OCI-LY7 (cell line): ENCODE data around the gene C1orf167. TPM values are rescaled to one million over a fixed set of nuclear protein-coding genes. Genes with fewer than 3 reads are reported as not detected.
A peak's percentile ranks its signal among the peaks of the same experiment; 100 is the strongest.

Source experiments
- BruUV-seq: library from RNA; stranded (reverse); fragments of 400-500 nt; replicated peaks from 2 replicates; lab custom pipeline; 2021; lab: Mats Ljungman, UMichigan
- CTCF ChIA-PET: fragments of 300-600 bp; sonication (Branson Sonifier 250); formaldehyde crosslinking; loops from one replicate; lab custom pipeline; 2022; ENCODE audit warnings: antibody characterized with exemption; ENCODE audit not compliant: unreplicated experiment; lab: Charles Lee
- POLR2A ChIA-PET: fragments of 300-600 bp; sonication (Branson Sonifier 250); formaldehyde crosslinking; loops from one replicate; lab custom pipeline; 2022; ENCODE audit warnings: antibody characterized with exemption; lab: Charles Lee
- DNase-seq: peaks from one replicate; pipeline ENCODE4 v3.0.0-alpha.2; 2015; ENCODE audit warnings: low spot score
- H2AFZ ChIP-seq: fragments of 200-600 bp; sonication (generic), shearing (Covaris generic); 2 replicates; pipeline ENCODE4 v1.6.1; 2014; ENCODE audit warnings: mild to moderate bottlenecking, antibody characterized with exemption, low read length, moderate library complexity
- H3K27ac ChIP-seq: fragments of 200-600 bp; sonication (generic); 2 replicates; pipeline ENCODE4 v1.5.1; 2014; ENCODE audit warnings: mixed run types, low read depth, mild to moderate bottlenecking, moderate library complexity, low read length, inconsistent platforms; ENCODE audit not compliant: poor library complexity, severe bottlenecking
- H3K36me3 ChIP-seq: fragments of 200-600 bp; sonication (generic); 2 replicates; pipeline ENCODE4 v1.6.1; 2014; ENCODE audit warnings: mild to moderate bottlenecking, antibody characterized with exemption, low read length, moderate library complexity, mixed read lengths; ENCODE audit not compliant: insufficient read depth
- H3K4me1 ChIP-seq: fragments of 200-600 bp; sonication (generic); 2 replicates; pipeline ENCODE4 v1.5.1; 2014; ENCODE audit warnings: mild to moderate bottlenecking, low read length; ENCODE audit not compliant: insufficient read depth, poor library complexity, severe bottlenecking
- H3K4me2 ChIP-seq: fragments of 200-600 bp; sonication (generic); 2 replicates; pipeline ENCODE4 v1.6.1; 2014; ENCODE audit warnings: mild to moderate bottlenecking, low read length
- H3K4me3 ChIP-seq: fragments of 200-600 bp; sonication (generic); 2 replicates; pipeline ENCODE4 v1.5.1; 2014; ENCODE audit warnings: mild to moderate bottlenecking, low read depth, low read length; ENCODE audit not compliant: poor library complexity, severe bottlenecking
- H3K79me2 ChIP-seq: fragments of 200-600 bp; sonication (generic); 2 replicates; pipeline ENCODE4 v1.6.1; 2016; ENCODE audit warnings: low read depth, mild to moderate bottlenecking, low read length, moderate library complexity, mixed read lengths; ENCODE audit not compliant: insufficient read depth
- H3K9me2 ChIP-seq: fragments of 200-600 bp; sonication (generic); 2 replicates; pipeline ENCODE4 v1.6.1; 2016; ENCODE audit warnings: mild to moderate bottlenecking, low read length, mixed read lengths; ENCODE audit not compliant: insufficient read depth
- H3K9me3 ChIP-seq: fragments of 200-600 bp; sonication (generic); 2 replicates; pipeline ENCODE4 v1.6.1; 2014; ENCODE audit warnings: mild to moderate bottlenecking, mixed run types, low read length, mixed read lengths
- H4K20me1 ChIP-seq: fragments of 200-600 bp; sonication (generic); 2 replicates; pipeline ENCODE4 v1.6.1; 2014; ENCODE audit warnings: mild to moderate bottlenecking, antibody characterized with exemption, low read length, moderate library complexity, mixed read lengths; ENCODE audit not compliant: insufficient read depth
- EZH2phosphoT487 ChIP-seq: fragments of 200-600 bp; sonication (generic); IDR thresholded peaks from 2 replicates; pipeline ENCODE4 v1.6.1; 2018; ENCODE audit warnings: low read depth, borderline replicate concordance, mild to moderate bottlenecking, mixed run types, antibody characterized with exemption, low read length, moderate library complexity, mixed read lengths
- intact Hi-C: fragments of 100-400 bp; cut with micrococcal nuclease; formaldehyde crosslinking; loops from one replicate; pipeline ENCODE4 v1.10.0; 2022; ENCODE audit not compliant: unreplicated experiment
- total RNA-seq, 2 experiments: library from RNA; depleted of rRNA in 1 of 2; stranded (reverse); fragments of >200 nt in 1 of 2; shearing (Covaris generic) in 1 of 2; gene quantifications; 2 replicates each; pipeline ENCODE4 v1.2.3, GENCODE V29; 2014 to 2022
- TF ChIP-seq, protein P1 (sequence below): fragments of 200-600 bp; sonication (generic); conservative IDR thresholded peaks from 2 replicates; pipeline ENCODE4 v1.5.1; 2014; ENCODE audit warnings: mild to moderate bottlenecking, antibody characterized with exemption, low read length, moderate library complexity, mixed read lengths

C1orf167 gene
- total RNA-seq, 2 experiments from 2014 or later = 1.7 to 4.2 TPM

DNA sequence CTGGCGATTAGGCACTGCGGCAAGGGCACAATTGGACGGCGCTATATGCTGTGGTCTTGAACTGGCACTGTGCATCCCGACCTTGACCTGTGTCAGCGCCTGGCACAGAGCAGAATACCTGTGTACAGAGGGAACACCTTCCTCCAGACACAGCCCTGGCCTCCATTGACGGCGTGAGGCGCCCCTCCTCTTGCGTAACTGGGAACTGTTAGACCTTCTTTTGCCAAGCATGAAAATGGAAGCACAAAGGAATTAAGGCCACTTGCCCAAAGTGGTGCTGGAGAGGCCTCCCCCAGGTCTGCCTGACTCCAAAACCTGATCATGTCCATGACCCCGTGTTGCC, 32.9 kb upstream of the C1orf167 start:
- no peak overlapping the region for H3K4me2 ChIP-seq
- CTCF ChIA-PET = no interaction called here
- POLR2A ChIA-PET = interaction anchor here (0.5 kb wide), 1 partner anchor 85 kb away, joined by 5 read pairs; no protein-coding TSS in a partner anchor

DNA sequence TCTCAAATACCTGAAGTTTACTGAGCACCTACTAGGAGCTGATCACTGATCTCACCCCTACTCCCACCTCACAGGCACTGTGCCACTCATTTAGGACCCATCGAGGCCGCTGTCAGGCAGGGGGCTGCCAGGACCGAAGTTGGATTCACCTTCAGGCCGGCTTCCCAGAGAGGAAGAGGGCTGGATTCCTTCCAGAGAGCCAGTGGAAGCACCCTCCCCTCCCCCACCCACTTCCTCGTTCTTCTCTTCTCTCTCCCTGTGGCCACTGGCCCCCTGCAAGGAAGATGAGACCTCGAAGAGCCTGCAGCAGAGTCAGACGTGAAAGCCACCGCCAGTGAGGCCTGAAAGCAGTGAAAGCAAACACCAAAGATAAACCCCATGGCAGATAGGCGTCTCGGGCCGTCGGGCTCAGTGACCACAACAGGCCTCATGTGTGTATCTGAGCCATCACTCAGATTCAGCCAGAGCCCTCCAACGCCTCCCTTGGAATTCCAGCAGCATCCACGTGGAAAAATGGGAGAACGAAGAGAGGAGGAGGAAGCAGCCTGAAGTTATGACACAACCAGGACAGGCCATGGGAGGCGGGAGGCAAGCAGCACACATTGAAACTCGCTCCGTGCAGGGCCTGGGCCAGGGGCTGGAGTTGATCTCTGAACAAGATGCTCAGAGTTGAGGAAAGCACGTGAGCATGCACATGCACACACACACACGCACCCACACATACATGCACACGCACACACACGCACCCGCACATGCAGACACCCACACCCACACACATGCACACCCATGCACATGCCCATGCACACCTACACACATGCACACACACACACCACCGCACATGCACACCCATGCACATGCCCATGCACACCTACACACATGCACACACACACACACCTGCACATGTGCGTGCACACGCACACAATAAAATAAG, 32.2 kb upstream of the C1orf167 start:
- intact Hi-C loops = loop anchor here (10.0 kb wide), 1 partner anchor 255 kb away; the partner anchor contains the start of gene MFN2
- H3K9me2 ChIP-seq = no peaks in the 10 kb centered on the region
- ChIA-PET POLR2A (interaction anchor here (1.4 kb wide), 1 partner anchor 10 kb away, joined by 3 read pairs; no protein-coding TSS in a partner anchor), CTCF (no interaction called here)
- TF ChIP-seq, protein P1, sequence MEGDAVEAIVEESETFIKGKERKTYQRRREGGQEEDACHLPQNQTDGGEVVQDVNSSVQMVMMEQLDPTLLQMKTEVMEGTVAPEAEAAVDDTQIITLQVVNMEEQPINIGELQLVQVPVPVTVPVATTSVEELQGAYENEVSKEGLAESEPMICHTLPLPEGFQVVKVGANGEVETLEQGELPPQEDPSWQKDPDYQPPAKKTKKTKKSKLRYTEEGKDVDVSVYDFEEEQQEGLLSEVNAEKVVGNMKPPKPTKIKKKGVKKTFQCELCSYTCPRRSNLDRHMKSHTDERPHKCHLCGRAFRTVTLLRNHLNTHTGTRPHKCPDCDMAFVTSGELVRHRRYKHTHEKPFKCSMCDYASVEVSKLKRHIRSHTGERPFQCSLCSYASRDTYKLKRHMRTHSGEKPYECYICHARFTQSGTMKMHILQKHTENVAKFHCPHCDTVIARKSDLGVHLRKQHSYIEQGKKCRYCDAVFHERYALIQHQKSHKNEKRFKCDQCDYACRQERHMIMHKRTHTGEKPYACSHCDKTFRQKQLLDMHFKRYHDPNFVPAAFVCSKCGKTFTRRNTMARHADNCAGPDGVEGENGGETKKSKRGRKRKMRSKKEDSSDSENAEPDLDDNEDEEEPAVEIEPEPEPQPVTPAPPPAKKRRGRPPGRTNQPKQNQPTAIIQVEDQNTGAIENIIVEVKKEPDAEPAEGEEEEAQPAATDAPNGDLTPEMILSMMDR = no peak
- TF ChIP-seq EZH2phosphoT487 = no peak
- peak overlapping the region; percentile 51 for H3K4me3 ChIP-seq
- peaks cover 22% of the 10 kb centered on the region for H3K4me1 ChIP-seq
- no peaks in the 10 kb centered on the region for H3K79me2 ChIP-seq
- peak overlapping the region; percentile 67 for H3K27ac ChIP-seq
- BruUV-seq = no TSS peak
- no peaks in the 10 kb centered on the region for H3K36me3 ChIP-seq
- H4K20me1 ChIP-seq = no peaks in the 10 kb centered on the region
- peak overlapping the region; percentile 86 for H2AFZ ChIP-seq
- DNase-seq = no peak
- H3K9me3 ChIP-seq = no peaks in the 10 kb centered on the region
- peak overlapping the region; percentile 70 for H3K4me2 ChIP-seq

More for the DNA sequence above, 32.9 kb upstream of the C1orf167 start:
- no peaks in the 10 kb centered on the region for H3K9me2 ChIP-seq
- intact Hi-C loops = no loop called here
- no peak overlapping the region for H3K4me3 ChIP-seq
- no peak overlapping the region for H2AFZ ChIP-seq
- peaks cover 22% of the 10 kb centered on the region for H3K4me1 ChIP-seq
- DNase-seq = no peak
- H3K36me3 ChIP-seq = no peaks in the 10 kb centered on the region
- H3K27ac ChIP-seq = no peak overlapping the region
- BruUV-seq = no TSS peak
- TF ChIP-seq, protein P1 = no peak
- TF ChIP-seq EZH2phosphoT487 = no peak
- no peaks in the 10 kb centered on the region for H3K79me2 ChIP-seq
- no peaks in the 10 kb centered on the region for H4K20me1 ChIP-seq
- no peaks in the 10 kb centered on the region for H3K9me3 ChIP-seq
